IMR-90 (cell line): ENCODE data around the gene MYL11. TPM values are rescaled to one million over a fixed set of nuclear protein-coding genes. Genes with fewer than 3 reads are reported as not detected.

Source experiments
- ATAC-seq: fragments of 200-7000 bp; cut with Tn5 transposase; 2 replicates; pipeline ENCODE4 v1.9.1; 2020; ENCODE audit warnings: low read depth, mild to moderate bottlenecking, moderate library complexity
- BruUV-seq: library from RNA; stranded (reverse); fragments of 400-500 nt; replicated peaks from 2 replicates; lab custom pipeline; 2021; lab: Mats Ljungman, UMichigan
- CTCF ChIA-PET: fragments of 300-600 bp; formaldehyde crosslinking; extraction: SDS; loops from one replicate; lab custom pipeline; 2021; ENCODE audit warnings: antibody characterized with exemption; lab: Yijun Ruan, JAX
- POLR2A ChIA-PET: fragments of 300-600 bp; sonication (Branson Sonifier 250); formaldehyde crosslinking; loops from one replicate; lab custom pipeline; 2022; ENCODE audit warnings: antibody characterized with exemption; ENCODE audit not compliant: unreplicated experiment; lab: Charles Lee
- DNase-seq: peaks from one replicate; pipeline ENCODE4 v3.0.0; 2013
- H2AFZ ChIP-seq: replicated peaks from 2 replicates; pipeline ENCODE3; 2013; ENCODE audit warnings: low read length, mild to moderate bottlenecking; ENCODE audit not compliant: poor library complexity
- H2AK5ac ChIP-seq: 2 replicates; pipeline ENCODE4 v1.6.1; 2013; ENCODE audit warnings: low read depth, low read length, inconsistent platforms
- H2AK9ac ChIP-seq: replicated peaks from 2 replicates; pipeline ENCODE3; 2013; ENCODE audit warnings: mild to moderate bottlenecking, low read depth, low read length, moderate library complexity; ENCODE audit not compliant: poor library complexity
- H2BK120ac ChIP-seq: 2 replicates; pipeline ENCODE4 v1.6.1; 2013; ENCODE audit warnings: low read depth, low read length, inconsistent platforms
- H2BK15ac ChIP-seq: 3 replicates; pipeline ENCODE4 v1.6.1; 2013; ENCODE audit warnings: low read depth, low read length, inconsistent platforms
- H2BK20ac ChIP-seq: 2 replicates; pipeline ENCODE4 v1.6.1; 2013; ENCODE audit warnings: low read depth, mild to moderate bottlenecking, inconsistent platforms, low read length, moderate library complexity
- H2BK5ac ChIP-seq: 2 replicates; pipeline ENCODE4 v1.6.1; 2013; ENCODE audit warnings: mild to moderate bottlenecking, low read depth, low read length, inconsistent platforms; ENCODE audit not compliant: poor library complexity, severe bottlenecking
- H3K14ac ChIP-seq: replicated peaks from 2 replicates; pipeline ENCODE4 v1.6.1; 2013; ENCODE audit warnings: low read depth, low read length, inconsistent platforms
- H3K18ac ChIP-seq: 2 replicates; pipeline ENCODE4 v1.6.1; 2013; ENCODE audit warnings: low read depth, low read length, control low read depth
- H3K23ac ChIP-seq: 2 replicates; pipeline ENCODE4 v1.6.1; 2013; ENCODE audit warnings: low read depth, low read length, inconsistent platforms
- H3K27ac ChIP-seq: 2 replicates; pipeline ENCODE4 v1.5.1; 2013; ENCODE audit warnings: mild to moderate bottlenecking, control low read depth, low read length; ENCODE audit not compliant: insufficient read depth
- H3K27me3 ChIP-seq: 2 replicates; pipeline ENCODE4 v1.6.1; 2013; ENCODE audit warnings: low read length; ENCODE audit not compliant: control insufficient read depth, insufficient read depth
- H3K36me3 ChIP-seq: 2 replicates; pipeline ENCODE4 v1.6.1; 2013; ENCODE audit warnings: low read length, mixed read lengths; ENCODE audit not compliant: control insufficient read depth, insufficient read depth
- H3K4ac ChIP-seq: 2 replicates; pipeline ENCODE4 v1.6.1; 2013; ENCODE audit warnings: low read depth, low read length, inconsistent platforms
- H3K4me1 ChIP-seq: 2 replicates; pipeline ENCODE4 v1.6.1; 2013; ENCODE audit warnings: low read length, mixed read lengths; ENCODE audit not compliant: control insufficient read depth, insufficient read depth
- H3K4me2 ChIP-seq: 2 replicates; pipeline ENCODE4 v1.6.1; 2013; ENCODE audit warnings: low read depth, mild to moderate bottlenecking, control low read depth, low read length, moderate library complexity
- H3K4me3 ChIP-seq: 2 replicates; pipeline ENCODE4 v1.5.1; 2013; ENCODE audit warnings: low read depth, mild to moderate bottlenecking, control low read depth, low read length, moderate library complexity; ENCODE audit not compliant: insufficient read depth
- H3K56ac ChIP-seq: 2 replicates; pipeline ENCODE4 v1.6.1; 2013; ENCODE audit warnings: low read length, inconsistent platforms; ENCODE audit not compliant: insufficient read depth; ENCODE audit errors: extremely low read depth
- H3K79me1 ChIP-seq, 2 experiments: 2 replicates each; pipeline ENCODE4 v1.6.1; 2013; ENCODE audit warnings: low read length in 2 of 2, inconsistent platforms in 1 of 2, low read depth in 1 of 2
- H3K9ac ChIP-seq: 2 replicates; pipeline ENCODE4 v1.6.1; 2013; ENCODE audit warnings: low read depth, low read length, control low read depth
- H3K9me1 ChIP-seq: 2 replicates; pipeline ENCODE4 v1.6.1; 2013; ENCODE audit warnings: low read length, inconsistent platforms; ENCODE audit not compliant: insufficient read depth
- H3K9me3 ChIP-seq: 2 replicates; pipeline ENCODE4 v1.6.1; 2013; ENCODE audit warnings: low read length; ENCODE audit not compliant: control insufficient read depth, insufficient read depth
- H4K20me1 ChIP-seq: 2 replicates; pipeline ENCODE4 v1.6.1; 2013; ENCODE audit warnings: low read length, inconsistent platforms; ENCODE audit not compliant: insufficient read depth
- H4K5ac ChIP-seq: 2 replicates; pipeline ENCODE4 v1.6.1; 2013; ENCODE audit warnings: mild to moderate bottlenecking, low read depth, low read length, control low read depth
- H4K8ac ChIP-seq, 2 experiments: 2 replicates each; pipeline ENCODE4 v1.6.1; 2013; ENCODE audit warnings: low read depth in 2 of 2, low read length in 2 of 2, control low read depth in 1 of 2, inconsistent platforms in 1 of 2
- H4K91ac ChIP-seq: 2 replicates; pipeline ENCODE4 v1.6.1; 2013; ENCODE audit warnings: low read depth, low read length, inconsistent platforms; ENCODE audit not compliant: insufficient read depth
- CEBPB ChIP-seq: IDR thresholded peaks from 2 replicates; pipeline ENCODE4 v1.6.1; 2012; ENCODE audit warnings: low read depth, low read length, improper control_type of control experiment
- CHD1 ChIP-seq: IDR thresholded peaks from 2 replicates; pipeline ENCODE4 v1.6.1; 2012; ENCODE audit warnings: low read depth, low read length, improper control_type of control experiment
- FOS ChIP-seq: fragments of 150-350 bp; IDR thresholded peaks from 2 replicates; pipeline ENCODE4 v1.6.1; 2016; ENCODE audit warnings: low read depth, low read length
- MAFK ChIP-seq: IDR thresholded peaks from 2 replicates; pipeline ENCODE4 v1.6.1; 2012; ENCODE audit warnings: low read depth, low read length, improper control_type of control experiment
- MXI1 ChIP-seq: IDR thresholded peaks from 2 replicates; pipeline ENCODE4 v1.6.1; 2012; ENCODE audit warnings: low read depth, mild to moderate bottlenecking, low read length, moderate library complexity, borderline replicate concordance
- POLR2A ChIP-seq: IDR thresholded peaks from 2 replicates; pipeline ENCODE4 v1.6.1; 2012; ENCODE audit warnings: mild to moderate bottlenecking, low read depth, low read length
- RAD21 ChIP-seq: IDR thresholded peaks from 2 replicates; pipeline ENCODE4 v1.6.1; 2012; ENCODE audit warnings: low read length, improper control_type of control experiment
- RCOR1 ChIP-seq: IDR thresholded peaks from 2 replicates; pipeline ENCODE4 v1.6.1; 2012; ENCODE audit warnings: mild to moderate bottlenecking, low read length, improper control_type of control experiment; ENCODE audit not compliant: insufficient replicate concordance
- RFX5 ChIP-seq: IDR thresholded peaks from 2 replicates; pipeline ENCODE4 v1.8.0; 2012; ENCODE audit warnings: low read depth, mild to moderate bottlenecking, low read length, moderate library complexity
- SMC3 ChIP-seq: fragments of 150-350 bp; IDR thresholded peaks from 2 replicates; pipeline ENCODE4 v1.6.1; 2016; ENCODE audit warnings: low read depth, mild to moderate bottlenecking, antibody characterized with exemption, low read length, moderate library complexity
- WGBS, 2 experiments: methylation state at CpG; one replicate each; pipeline versions ENCODE4 v1.1.5 to v1.1.7; 2013; ENCODE audit warnings: missing lambda C conversion rate in 2 of 2; ENCODE audit not compliant: insufficient read length in 1 of 2; ENCODE audit errors: extremely low coverage in 2 of 2; 5-methylcytosine and 5-hydroxymethylcytosine counted together
- dilution Hi-C: fragments of 300-500 bp; cut with HindIII; formaldehyde crosslinking; loops from one replicate; pipeline ENCODE4 v1.14.3; 2018; ENCODE audit warnings: low sequenced_read_pairs; ENCODE audit not compliant: unreplicated experiment
- in situ Hi-C: fragments of 300-500 bp; cut with MboI; formaldehyde crosslinking; loops from 3 replicates; pipeline ENCODE4 v1.14.3; 2019; ENCODE audit warnings: low sequenced_read_pairs, inconsistent platforms, mixed read lengths
- intact Hi-C: fragments of 100-400 bp; cut with micrococcal nuclease; formaldehyde crosslinking; loops from 2 replicates; pipeline ENCODE4 v1.10.0; 2022
- polyA plus RNA-seq, 3 experiments: library from polyadenylated mRNA; depleted of rRNA; stranded (reverse); fragments of >200 nt; gene quantifications; 2 replicates each; pipeline ENCODE4 v1.2.3, GENCODE V29; 2012; ENCODE audit warnings: low replicate concordance in 1 of 3
- total RNA-seq: library from RNA; depleted of rRNA; stranded (reverse); fragments of >200 nt; gene quantifications from 2 replicates; pipeline ENCODE4 v1.2.3, GENCODE V29; 2012
- TF ChIP-seq, protein P1 (sequence below): fragments of 150-350 bp; IDR thresholded peaks from 2 replicates; pipeline ENCODE4 v1.6.1; 2017; ENCODE audit warnings: mild to moderate bottlenecking, antibody characterized with exemption, low read length, low read depth
- TF ChIP-seq, protein P2 (sequence below): fragments of 150-350 bp; IDR thresholded peaks from 2 replicates; pipeline ENCODE4 v1.6.1; 2016; ENCODE audit warnings: low read depth, mild to moderate bottlenecking, low read length, moderate library complexity, borderline replicate concordance

The MYL11 gene
- total and polyA plus RNA-seq, 2 of the 4 experiments (the other 2 are of a cell fraction): 1.1 TPM; not detected in 1

- Histone ChIP-seq H2BK15ac (no peak overlapping the region), H2AFZ (no peak overlapping the region), H4K91ac (no peak overlapping the region), H4K20me1 (peaks cover 18% of the 10 kb centered on the region), H3K9me3 (no peaks in the 10 kb centered on the region), H2BK120ac (no peak overlapping the region), H2BK20ac (no peak overlapping the region), H3K18ac (no peak overlapping the region), H4K5ac (no peak overlapping the region), H3K4me3 (no peak overlapping the region), H4K8ac (no peak overlapping the region), H2AK5ac (no peak overlapping the region), H3K9me1 (peaks cover 19% of the 10 kb centered on the region), H2AK9ac (no peak overlapping the region), H3K36me3 (no peaks in the 10 kb centered on the region), H3K23ac (no peak overlapping the region), H3K4me1 (peaks cover 5% of the 10 kb centered on the region), H3K56ac (no peak overlapping the region), H3K9ac (no peak overlapping the region), H3K79me1 (peaks cover 0 to 36% of the 10 kb centered on the region in 2 experiments; a peak in 3 of 4 replicates), H3K4ac (no peak overlapping the region), H3K4me2 (no peak overlapping the region), H3K14ac (no peak overlapping the region), H3K27ac (no peak overlapping the region), H3K27me3 (no peaks in the 10 kb centered on the region), H2BK5ac (no peak overlapping the region)
- in situ Hi-C loops: no loop called here
- ChIA-PET POLR2A (no interaction called here), CTCF (no interaction called here)
- ATAC-seq (no peak), DNase-seq (no peak)
- BruUV-seq: no TSS peak
- intact Hi-C loops: no loop called here
- TF ChIP-seq, protein P1, sequence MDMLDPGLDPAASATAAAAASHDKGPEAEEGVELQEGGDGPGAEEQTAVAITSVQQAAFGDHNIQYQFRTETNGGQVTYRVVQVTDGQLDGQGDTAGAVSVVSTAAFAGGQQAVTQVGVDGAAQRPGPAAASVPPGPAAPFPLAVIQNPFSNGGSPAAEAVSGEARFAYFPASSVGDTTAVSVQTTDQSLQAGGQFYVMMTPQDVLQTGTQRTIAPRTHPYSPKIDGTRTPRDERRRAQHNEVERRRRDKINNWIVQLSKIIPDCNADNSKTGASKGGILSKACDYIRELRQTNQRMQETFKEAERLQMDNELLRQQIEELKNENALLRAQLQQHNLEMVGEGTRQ: no peak
- no peak for TF ChIP-seq FOS
- no peak for TF ChIP-seq RAD21
- no peak for TF ChIP-seq SMC3
- no peak for TF ChIP-seq CHD1
- no peak for TF ChIP-seq CEBPB
- TF ChIP-seq POLR2A: no peak
- TF ChIP-seq MXI1: no peak
- TF ChIP-seq, protein P2, sequence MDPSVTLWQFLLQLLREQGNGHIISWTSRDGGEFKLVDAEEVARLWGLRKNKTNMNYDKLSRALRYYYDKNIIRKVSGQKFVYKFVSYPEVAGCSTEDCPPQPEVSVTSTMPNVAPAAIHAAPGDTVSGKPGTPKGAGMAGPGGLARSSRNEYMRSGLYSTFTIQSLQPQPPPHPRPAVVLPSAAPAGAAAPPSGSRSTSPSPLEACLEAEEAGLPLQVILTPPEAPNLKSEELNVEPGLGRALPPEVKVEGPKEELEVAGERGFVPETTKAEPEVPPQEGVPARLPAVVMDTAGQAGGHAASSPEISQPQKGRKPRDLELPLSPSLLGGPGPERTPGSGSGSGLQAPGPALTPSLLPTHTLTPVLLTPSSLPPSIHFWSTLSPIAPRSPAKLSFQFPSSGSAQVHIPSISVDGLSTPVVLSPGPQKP: no peak
- no peak for TF ChIP-seq RFX5
- TF ChIP-seq MAFK: no peak
- TF ChIP-seq RCOR1: no peak
- dilution Hi-C loops: no loop called here
- WGBS, 2 experiments: 84% methylated on average over 3 of the region's 5 CpGs; no CpG with 5 or more reads in 1 of the 2 experiments
Observed at GRCh38 chr16:30372725-30373124, 1.9 kb upstream of the MYL11 start.
